NCI-H1092 treated with DMSO at 0.1 percent for 48 hours (cell line): Measurements from ENCODE around the gene CLDN9.
A peak's percentile ranks its signal among the peaks of the same experiment; 100 is the strongest.

Experiments used
- DNase-seq: peaks from one replicate; lab custom pipeline; 2025; lab: John Stamatoyannopoulos, UW

Gene CLDN9

GRCh38 chr16:3012828-3013420 lies at the start of gene CLDN9:
CLDN9 (plus strand) TSS chr16:3012923; CDS start chr16:3013363, 440 bp downstream.
- peak; percentile 65 for DNase-seq

GRCh38 chr16:2963074-2963722 lies 49.5 kb upstream of the CLDN9 start:
- DNase-seq: no peak

GRCh38 chr16:2963723-2964474 lies 48.8 kb upstream of the CLDN9 start, which contains the start of gene KREMEN2:
KREMEN2 (plus strand) TSS chr16:2964275; CDS start chr16:2964521, 246 bp downstream.
- no peak for DNase-seq

GRCh38 chr16:2964475-2965336 lies 48.0 kb upstream of the CLDN9 start:
- no peak for DNase-seq

- no peak for DNase-seq
Observed at GRCh38 chr16:2966043-2966807, 46.5 kb upstream of the CLDN9 start.

GRCh38 chr16:2966808-2967191 lies 45.9 kb upstream of the CLDN9 start:
- no peak for DNase-seq

- DNase-seq: no peak
Observed at GRCh38 chr16:2967211-2967631, 45.5 kb upstream of the CLDN9 start.

- no peak for DNase-seq
Observed at GRCh38 chr16:2967721-2968161, 45.0 kb upstream of the CLDN9 start.

GRCh38 chr16:2968368-2968737 lies 44.4 kb upstream of the CLDN9 start:
- no peak for DNase-seq

- DNase-seq: peak; percentile 84
Observed at GRCh38 chr16:2968738-2969544, 43.8 kb upstream of the CLDN9 start, which contains the start of gene PAQR4. PAQR4 (plus strand) TSS chr16:2969348; CDS start chr16:2969675, 327 bp downstream.

GRCh38 chr16:2969545-2970521 lies 42.9 kb upstream of the CLDN9 start:
- peak; percentile 16 for DNase-seq

- no peak for DNase-seq
Observed at GRCh38 chr16:2970563-2970962, 42.2 kb upstream of the CLDN9 start.

GRCh38 chr16:2971134-2971984 lies 41.4 kb upstream of the CLDN9 start:
- DNase-seq: no peak

GRCh38 chr16:2971985-2972784 lies 40.5 kb upstream of the CLDN9 start:
- DNase-seq: peak; percentile 25

- DNase-seq: no peak
Observed at GRCh38 chr16:2973093-2973492, 39.6 kb upstream of the CLDN9 start.

- no peak for DNase-seq
Observed at GRCh38 chr16:2973605-2974318, 39.0 kb upstream of the CLDN9 start.
